ENCODE data around the gene CNOT11.

- TF ChIP-seq EZH2 (IDR thresholded peaks at IDR 0.05; ENCODE audit: low read depth) (no peak), CTCF (conservative IDR thresholded peaks at IDR 0.05) (no peak)
Measured at GRCh38 chr2:101249826-101250225, 2.9 kb upstream of the CNOT11 start.
